Hematopoietic multipotent progenitor cell treated with erythropoietin and hydrocortisone succinate and interleukin-3 and kit ligand, for 15 days (in vitro differentiated cells): ENCODE measurements around the gene BLTP2.
A peak's percentile ranks its signal among the peaks of the same experiment; 100 is the strongest.
"Not testable (repeated sequence)": the region's sequence is repeated elsewhere in the genome, so short reads cannot be mapped to it uniquely, and the experiment has no call there.

Experiments used
- DNase-seq: peaks from one replicate; pipeline ENCODE4 v3.0.0-alpha.2; 2015; ENCODE audit warnings: low spot score

BLTP2 gene

DNA sequence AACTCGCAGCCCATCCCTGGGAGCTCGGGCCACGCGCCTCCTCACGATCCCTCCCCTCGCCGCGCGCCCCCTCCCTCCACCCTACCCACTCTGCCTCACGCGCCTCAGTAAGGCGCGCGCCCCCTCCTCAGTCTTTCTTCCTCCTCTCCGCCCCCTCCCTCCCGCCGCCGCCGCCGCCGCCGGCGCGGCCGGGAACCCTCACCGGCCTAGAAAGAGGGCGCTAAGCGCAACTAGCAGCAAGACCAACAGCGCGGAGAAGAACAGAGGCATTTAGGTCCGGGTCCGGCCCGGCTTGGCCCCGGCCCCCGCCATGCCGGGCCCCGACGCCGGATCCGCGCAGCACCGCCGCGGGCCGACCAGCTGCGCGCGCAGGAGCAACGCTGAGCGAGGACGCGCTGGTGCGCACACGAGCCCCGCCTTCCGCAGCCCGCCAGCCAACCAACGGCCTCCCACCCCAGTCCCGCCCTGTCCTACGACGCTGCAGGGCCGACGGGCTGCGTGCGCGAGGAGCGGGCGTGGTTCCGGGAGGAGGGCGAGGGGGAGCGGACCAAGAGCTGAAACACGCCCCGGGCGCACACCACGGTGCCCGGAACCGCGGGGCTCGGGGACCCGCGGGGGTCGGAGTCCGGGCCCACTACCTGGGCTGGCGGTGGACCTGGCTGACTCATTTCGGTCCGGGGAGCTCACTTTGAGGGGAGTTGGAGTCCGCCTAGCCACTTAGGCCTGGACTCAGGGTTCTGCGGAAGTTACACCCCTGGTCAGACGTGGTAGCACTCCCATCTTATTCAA, at the start of gene BLTP2:
Gene BLTP2, minus strand, starts transcription at position 372 of the 789 bp plus-strand sequence. Its CDS starts 102 bp downstream, at position 270.
- DNase-seq = peak; percentile 97

DNA sequence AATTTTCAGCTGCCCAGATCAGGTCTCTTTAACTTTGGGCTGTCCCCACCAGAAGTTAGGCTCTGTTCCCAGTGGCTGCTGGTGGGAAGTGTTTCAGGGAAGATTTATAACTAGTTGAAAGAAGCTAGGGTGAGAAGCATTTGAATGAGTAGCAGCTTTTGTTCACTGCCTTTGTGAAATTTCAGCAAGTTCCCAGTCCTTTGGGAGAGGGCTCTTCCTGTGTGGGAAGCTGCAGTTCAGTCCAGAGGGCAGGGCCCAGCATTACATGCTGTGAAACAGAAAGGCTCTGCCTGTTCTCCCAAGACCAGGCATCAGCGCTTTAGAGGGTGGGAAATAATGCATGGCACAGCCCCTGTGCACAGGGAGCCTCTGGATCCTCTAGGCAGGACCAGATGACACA, 48.9 kb upstream of the BLTP2 start:
- DNase-seq = no peak

DNA sequence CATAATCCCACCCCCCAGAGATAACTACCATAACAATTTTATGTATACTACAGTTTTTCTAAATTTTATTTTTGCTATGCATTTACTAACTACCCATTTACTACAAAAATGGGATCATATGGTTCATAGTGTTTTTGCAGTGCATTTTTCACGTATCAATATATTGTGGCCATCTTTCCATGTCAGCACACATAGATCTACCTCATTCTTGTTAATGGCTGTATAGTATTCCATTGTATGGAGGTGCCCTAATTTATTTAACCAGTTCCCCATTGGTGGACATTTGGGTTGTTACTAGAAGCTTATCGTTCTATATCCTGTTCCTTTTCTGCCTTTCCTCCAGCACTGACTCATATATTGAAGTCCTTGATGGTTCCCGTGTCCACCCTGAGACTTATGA, 44.1 kb upstream of the BLTP2 start:
- DNase-seq = no peak

DNA sequence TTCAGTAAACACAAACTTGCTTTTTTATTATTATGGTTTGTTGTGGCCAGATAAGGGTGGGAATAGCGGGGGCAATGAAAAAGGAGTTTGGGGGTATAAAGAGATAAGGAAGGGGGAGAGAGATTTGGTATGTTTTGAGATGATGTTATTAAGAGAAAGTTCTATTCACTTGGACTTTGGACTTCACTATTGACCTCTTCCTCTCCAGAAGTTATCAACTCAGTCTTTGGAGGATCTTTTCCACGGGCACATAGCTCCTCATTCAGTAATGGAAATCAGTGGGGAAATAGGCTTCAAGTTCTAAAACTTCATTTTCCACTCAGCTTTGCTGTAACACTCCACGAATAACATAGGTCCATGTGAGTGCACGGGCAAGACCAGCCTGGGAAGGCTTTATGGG, 43.5 kb upstream of the BLTP2 start:
- DNase-seq = no peak

DNA sequence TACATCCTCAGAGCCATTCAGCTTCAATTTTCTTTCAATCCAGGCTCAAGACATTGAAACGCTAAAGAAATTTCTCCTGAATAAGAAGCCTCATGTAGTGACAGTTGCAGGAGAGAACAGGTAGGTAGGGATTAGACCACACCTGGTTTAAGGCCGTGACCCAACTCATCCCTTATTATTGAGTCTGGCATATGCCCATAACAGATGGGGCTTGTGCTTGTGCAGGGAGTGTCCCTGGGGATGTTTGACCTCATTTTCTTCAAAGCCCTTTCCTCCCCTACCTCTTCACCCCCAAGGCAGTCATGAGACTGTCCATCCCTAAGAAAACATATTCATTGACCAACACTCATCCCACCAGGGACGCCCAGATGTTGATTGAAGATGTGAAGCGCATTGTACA, 41.3 kb upstream of the BLTP2 start:
- no peak for DNase-seq

DNA sequence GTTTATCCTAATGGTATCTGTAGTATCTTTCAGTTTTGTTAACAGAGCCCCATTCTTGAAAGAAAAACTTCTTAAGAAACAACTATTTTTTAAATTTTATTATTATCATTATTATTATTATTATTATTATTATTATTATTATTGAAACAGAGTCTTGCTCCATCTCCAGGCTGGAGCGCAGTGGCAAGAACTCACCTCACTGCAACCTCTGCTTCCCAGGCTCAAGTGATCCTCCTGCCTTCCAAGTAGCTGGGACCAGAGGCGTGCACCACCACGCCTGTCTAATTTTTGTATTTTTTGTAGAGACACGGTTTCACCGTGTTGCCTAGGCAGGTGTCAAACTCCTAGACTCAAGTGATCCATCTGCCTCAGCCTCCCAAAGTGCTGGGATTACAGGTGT, 40.4 kb upstream of the BLTP2 start:
- DNase-seq = no peak

DNA sequence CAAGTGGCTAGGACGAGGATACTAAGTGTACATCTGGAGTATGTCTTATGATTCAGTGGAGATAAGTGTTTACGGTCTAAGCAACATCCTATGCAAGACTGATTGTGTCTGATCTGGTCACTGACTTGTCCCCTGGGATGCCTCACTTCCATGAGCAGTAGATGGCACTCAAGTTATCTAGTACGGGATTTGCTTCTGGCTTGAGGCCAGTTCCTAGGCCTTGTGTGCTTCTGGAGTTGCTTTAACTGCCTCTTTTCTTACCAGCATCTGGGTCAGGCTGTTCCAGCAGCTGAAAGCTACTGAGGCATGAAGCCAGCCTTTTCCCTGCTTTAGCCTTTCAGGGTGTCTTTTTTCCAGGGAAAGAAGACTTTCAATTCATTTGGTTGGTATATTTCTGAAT, 40.0 kb upstream of the BLTP2 start:
- no peak for DNase-seq

DNA sequence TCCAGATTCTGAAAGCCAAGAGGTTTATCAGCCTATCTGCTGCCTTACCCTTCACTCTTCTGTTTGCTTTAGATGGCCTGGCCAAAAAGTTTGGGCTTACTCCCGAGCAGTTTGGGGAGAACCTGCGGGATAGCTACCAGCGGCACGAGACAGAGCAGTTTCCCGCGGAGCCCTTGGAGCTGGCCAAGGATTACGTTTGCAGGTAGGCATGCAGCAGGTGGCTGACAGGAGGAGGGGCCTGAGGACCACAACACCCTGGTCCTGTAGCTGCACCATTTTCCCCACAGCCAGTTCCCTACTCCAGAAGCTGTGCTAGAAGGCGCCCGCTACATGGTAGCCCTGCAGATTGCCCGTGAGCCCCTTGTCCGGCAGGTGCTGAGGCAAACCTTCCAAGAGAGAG, 37.7 kb upstream of the BLTP2 start:
- no peak for DNase-seq

DNA sequence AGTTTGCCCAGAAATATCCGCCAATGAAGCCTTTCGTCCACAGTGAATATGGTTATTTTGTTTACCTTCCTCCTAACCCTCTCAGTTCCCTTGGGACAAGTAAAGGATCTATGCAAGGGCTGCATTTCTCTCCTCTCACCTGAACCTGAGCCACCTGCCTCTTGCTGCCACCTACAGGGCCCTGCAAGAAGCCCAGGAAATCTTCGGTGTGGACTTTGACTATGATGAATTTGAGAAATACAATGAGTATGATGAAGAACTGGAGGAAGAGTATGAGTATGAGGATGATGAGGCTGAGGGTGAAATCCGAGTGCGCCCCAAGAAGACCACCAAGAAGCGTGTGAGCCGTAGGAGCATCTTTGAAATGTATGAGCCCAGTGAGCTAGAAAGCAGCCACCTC, 31.0 kb upstream of the BLTP2 start:
- peak; percentile 26 for DNase-seq

DNA sequence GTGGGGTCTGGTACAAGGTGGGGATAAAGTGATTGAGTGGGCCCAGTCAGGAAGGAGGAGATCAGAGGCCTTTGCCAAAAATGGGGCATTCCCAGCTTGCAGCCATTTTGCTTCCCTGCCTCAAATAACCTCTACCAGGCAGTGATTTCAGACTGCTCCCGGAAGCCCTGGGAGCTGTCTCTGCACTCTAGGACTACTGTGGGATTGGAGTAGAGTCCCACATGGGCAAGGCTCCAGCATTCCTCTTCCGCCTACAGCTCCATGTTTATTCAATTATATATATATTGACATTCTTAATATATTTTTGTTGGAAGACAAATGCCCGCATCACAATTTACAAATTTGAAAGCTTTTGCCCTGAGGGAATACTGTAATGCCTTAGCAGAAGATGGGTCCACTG, 30.5 kb upstream of the BLTP2 start:
- no peak for DNase-seq

DNA sequence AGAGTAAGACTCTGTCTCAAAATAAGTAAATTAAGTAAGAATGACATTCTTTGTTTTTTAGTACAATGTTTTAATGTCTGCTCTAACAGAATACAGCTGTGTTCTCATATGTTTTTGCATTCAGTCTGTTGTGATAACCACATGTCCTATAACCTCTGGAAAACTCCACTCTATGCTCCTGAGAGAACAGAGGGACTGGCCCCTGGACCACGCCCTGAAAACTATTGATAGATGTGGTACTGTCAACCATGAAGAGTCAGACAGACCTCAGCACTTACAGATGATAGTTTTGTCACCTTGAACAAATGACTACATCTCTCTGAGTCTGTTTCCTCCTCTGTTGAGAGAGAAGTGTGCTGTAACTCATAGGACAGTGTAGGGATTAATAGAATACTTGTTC, 25.0 kb upstream of the BLTP2 start:
- DNase-seq = no peak

DNA sequence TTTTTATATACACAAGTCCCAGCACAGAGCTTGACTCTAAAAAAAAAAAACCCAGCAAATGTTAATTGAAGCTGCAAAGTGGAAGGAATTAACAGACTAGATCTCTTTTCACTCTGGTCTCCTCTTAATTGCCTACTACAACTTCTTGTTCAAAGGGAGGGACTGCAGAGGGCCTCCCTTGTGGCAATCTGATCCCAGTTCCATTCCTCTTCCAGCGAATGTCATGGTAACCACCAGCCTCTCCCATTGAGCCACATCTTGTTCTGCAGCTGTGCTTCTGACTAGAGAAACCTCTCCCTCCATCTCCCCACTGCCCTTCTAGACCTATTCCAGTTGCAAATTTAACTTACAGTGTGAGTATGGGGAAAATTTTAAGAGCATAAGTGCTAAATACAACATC, 22.9 kb upstream of the BLTP2 start:
- no peak for DNase-seq

DNA sequence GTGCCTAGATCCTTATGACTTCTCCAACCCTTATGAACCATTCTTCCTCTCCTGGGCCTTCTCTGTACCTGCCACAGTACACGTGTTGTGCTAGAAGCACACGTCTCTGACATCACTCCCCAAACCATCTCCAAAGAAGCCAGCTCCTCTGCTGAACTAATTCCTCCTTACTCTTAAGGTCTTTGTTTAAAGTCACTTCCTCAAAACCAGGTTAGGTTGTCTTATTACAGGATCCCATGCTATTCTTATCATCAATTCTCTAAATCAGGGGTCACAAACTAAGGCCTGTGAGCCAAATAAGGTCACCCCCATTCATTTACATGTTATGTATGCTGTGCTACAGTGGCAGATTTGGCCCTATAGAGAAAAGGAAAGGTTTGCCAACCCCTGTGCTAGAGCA, 21.0 kb upstream of the BLTP2 start:
- no peak for DNase-seq

DNA sequence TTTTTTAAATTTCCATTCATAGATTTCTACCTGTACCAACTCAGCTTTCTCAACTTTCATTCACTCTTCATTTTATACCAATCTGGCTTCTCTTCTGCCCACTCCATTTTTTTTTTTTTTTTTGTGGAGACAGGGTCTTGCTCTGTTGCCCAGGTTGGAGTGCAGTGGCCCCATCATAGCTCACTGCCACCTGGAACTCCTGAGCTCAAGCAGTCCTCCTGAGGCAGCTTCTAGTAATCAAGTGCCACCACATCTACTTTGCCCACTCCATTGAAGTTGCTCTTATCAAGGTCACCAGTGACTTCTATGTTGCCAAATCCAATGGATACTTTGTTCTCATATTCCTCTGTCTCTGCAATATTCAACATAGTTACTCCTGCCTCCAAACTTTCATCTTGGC, 18.8 kb upstream of the BLTP2 start:
- no peak for DNase-seq

DNA sequence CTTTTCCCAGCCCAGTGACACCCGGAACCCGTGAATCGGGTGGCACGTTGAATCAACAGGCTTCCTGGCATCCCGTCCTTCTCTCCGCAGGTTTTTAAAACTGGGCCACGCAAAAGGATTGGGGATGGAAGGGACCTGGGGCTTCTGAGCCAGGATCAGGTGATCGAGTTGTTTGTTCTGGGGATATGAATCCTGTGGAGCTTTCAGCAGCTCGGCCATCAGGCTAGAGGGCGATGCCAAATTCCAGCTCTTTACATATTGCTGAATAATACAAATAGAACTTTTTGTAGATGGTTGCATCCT, 17.5 kb upstream of the BLTP2 start:
- no peak for DNase-seq

DNA sequence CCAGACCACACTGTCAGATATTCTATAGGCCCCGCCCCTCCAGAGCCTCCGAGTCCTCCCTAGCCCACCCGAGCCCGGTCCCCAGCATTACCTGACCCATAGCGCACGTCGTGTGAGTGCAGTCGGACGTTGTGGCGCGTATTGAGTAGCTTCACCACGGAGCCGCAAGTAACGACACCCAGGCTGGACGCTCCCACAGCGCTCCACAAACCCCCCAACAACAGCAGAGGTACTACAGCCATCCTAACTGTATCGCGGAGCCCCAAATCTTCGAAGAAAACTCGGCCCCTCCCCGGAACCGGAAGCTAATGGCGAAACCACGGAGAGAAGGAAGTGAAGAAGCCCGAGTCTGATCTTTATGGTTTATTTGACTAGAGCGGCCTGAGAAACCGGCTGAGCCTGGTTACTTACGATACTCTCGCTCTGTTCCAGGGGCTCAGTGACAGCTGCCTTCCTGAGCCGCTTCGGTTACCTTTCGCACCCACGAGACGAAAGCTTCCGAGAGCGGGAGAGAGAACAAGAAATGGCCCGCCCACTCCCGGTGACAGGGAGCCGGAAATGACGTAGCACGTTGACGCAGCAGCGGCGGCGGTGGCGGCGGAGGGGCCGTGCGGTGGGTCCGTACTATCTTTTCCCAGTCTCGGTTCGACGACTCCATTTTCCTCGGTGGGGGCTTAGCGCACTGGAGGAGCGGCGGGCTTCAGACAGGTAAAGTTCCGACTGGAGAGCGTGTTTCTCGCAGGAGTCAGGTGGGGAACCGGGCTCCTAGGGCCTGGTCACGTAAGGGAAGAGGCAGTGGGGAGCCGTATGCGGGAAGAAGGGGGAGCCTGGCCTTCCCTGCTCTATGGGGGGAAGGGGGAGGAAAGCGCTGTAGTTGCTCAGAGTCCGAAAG, 16.9 kb upstream of the BLTP2 start, which contains the start of the genes SDF2 and SUPT6H:
Gene SDF2, minus strand, starts transcription at position 272 of the 892 bp plus-strand sequence. Its CDS starts 30 bp downstream, at position 242.
Gene SUPT6H, plus strand, starts transcription at position 571 of the 892 bp plus-strand sequence. CDS start 11,197 bp downstream, outside the sequence.
- DNase-seq = peak; percentile 94

DNA sequence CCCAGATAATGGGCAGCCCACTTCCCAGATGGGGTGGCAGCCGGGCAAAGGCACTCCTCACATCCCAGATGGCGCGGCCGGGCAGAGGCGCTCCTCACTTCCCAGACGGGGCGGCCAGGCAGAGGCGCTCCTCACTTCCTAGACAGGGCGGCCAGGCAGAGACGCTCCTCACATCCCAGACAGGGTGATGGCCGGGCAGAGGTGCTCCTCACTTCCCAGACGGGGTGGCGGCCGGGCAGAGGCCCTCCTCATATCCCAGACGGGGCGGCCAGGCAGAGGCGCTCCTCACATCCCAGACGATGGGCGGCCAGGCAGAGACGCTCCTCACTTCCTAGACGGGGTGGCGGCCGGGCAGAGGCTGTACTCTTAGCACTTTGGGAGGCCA, 14.5 kb upstream of the BLTP2 start:
- DNase-seq = not testable (repeated sequence)

DNA sequence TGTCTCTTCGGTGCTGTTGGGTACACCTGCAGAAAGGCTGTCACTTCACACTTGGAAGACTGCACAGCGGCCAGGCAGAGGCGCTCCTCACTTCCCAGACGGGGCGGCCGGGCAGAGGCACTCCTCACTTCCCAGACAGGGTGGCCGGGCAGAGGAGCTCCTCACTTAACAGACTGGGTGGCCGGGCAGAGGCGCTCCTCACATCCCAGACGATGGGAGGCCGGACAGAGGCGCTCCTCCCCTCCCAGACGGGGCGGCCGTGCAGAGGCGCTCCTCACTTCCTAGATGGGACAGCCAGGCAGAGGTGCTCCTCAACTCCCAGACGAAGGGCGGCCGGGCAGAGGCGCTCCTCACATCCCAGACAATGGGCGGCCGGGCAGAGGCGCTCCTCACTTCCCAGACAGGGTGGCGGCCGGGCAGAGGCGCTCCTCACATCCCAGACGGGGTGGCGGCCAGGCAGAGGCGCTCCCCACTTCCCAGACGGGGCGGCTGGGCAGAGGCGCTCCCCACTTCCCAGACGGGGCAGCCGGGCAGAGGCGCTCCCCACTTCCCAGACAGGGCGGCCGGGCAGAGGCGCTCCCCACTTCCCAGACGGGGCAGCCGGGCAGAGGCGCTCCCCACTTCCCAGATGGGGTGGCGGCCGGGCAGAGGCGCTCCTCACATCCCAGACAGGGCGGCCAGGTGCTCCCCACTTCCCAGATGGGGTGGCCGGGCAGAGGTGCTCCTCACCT, 14.0 kb upstream of the BLTP2 start:
- DNase-seq = not testable (repeated sequence)

DNA sequence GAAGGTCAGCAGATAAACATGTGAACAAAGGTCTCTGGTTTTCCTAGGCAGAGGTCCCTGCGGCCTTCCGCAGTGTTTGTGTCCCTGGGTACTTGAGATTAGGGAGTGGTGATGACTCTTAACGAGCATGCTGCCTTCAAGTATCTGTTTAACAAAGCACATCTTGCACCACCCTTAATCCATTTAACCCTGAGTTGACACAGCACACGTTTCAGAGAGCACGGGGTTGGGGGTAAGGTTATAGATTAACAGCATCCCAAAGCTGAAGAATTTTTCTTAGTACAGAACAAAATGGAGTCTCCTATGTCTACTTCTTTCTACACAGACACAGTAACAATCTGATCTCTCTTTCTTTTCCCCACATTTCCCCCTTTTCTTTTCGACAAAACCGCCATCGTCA, 13.4 kb upstream of the BLTP2 start:
- DNase-seq = not testable (repeated sequence)

DNA sequence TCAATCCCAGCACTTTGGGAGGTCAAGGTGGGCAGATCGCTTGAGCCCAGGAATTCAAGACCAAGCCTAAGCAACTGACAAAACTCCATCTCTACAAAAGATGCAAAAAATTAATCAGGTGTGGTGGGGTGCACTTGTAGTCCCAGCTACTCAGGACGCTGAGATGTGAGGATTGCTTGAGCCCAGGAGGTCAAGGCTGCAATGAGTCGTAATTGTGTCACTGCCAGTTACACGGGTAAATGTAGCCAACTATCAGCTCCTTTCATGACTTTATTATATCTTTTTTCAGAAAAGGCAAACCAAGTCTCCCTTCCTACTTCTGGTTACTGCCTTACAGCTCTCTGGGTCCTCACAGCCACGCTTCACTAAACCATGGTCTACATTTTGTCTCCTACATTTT, 12.8 kb upstream of the BLTP2 start:
- no peak for DNase-seq

DNA sequence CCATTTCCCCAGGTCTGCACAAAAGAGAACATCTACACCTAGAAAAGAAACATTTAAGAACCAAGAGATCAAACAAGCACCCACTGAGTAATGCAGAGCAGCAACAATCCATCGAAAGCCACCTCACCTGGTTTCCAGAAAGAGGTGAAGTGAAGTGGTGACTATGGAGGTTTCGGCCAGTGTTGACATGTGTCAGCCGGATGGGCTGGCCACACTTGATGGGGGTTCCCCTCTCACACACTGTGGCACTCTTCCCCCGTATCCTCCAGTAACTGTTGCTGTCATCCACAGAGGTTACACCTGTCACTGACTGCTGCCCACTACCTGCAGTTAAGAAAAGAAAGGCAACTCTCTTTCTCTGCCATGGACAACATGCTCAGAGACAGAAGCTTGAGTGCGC, 10.2 kb upstream of the BLTP2 start:
- DNase-seq = no peak

DNA sequence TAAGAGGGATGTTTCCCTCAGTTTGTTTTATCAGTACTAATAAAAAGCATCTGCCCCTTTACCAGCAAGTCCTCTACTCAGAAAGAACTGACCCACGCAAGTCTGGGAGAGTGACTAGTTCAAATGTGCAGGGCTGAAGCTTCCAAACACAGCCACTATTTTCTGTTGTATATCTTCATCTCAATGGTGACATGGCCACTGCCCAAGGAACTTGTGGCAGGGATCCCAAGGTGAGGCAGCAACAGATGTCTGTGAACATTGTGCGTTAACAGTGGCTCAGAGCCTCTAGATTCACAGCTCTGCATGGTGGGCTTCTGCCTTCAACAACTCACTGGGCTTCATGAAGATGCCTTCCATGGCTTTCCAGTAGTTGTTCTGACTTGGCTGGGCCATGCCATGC, 3.7 kb upstream of the BLTP2 start:
- no peak for DNase-seq
